Keratinocyte (primary cell): ENCODE results near the gene NUDT14. TPM values are rescaled to one million over a fixed set of nuclear protein-coding genes. Genes with fewer than 3 reads are reported as not detected.

Source experiments
- DNase-seq: peaks from one replicate; pipeline ENCODE4 v3.0.0-alpha.2; 2011; ENCODE audit warnings: low read depth, missing footprints, low spot score
- FAIRE-seq: peaks from 2 replicates; lab custom pipeline; 2011; peaks lifted over from hg19 to GRCh38; lab: Jason Lieb, UNC
- H2AFZ ChIP-seq: 2 replicates; pipeline ENCODE4 v1.6.0; 2012; ENCODE audit warnings: low read length, control low read depth, inconsistent platforms; ENCODE audit not compliant: control insufficient read depth
- H3K27ac ChIP-seq: 2 replicates; pipeline ENCODE4 v1.5.1; 2011; ENCODE audit warnings: low read length; ENCODE audit not compliant: control insufficient read depth, insufficient read depth
- H3K27me3 ChIP-seq: 3 replicates; pipeline ENCODE4 v1.6.0; 2011; ENCODE audit warnings: low read length; ENCODE audit not compliant: control insufficient read depth, insufficient read depth; ENCODE audit errors: extremely low read depth
- H3K36me3 ChIP-seq, 2 experiments: 2 replicates in 1 of 2; 3 replicates in 1 of 2; pipeline ENCODE4 v1.5.1; 2011; ENCODE audit warnings: low read length in 2 of 2, mild to moderate bottlenecking in 1 of 2; ENCODE audit not compliant: control insufficient read depth in 2 of 2, insufficient read depth in 2 of 2; ENCODE audit errors: extremely low read depth in 1 of 2
- H3K4me1 ChIP-seq: 3 replicates; pipeline ENCODE4 v1.5.1; 2011; ENCODE audit warnings: low read length; ENCODE audit not compliant: control insufficient read depth, insufficient read depth; ENCODE audit errors: extremely low read depth
- H3K4me2 ChIP-seq: 3 replicates; pipeline ENCODE4 v1.6.0; 2011; ENCODE audit warnings: low read depth, low read length; ENCODE audit not compliant: control insufficient read depth, insufficient read depth; ENCODE audit errors: extremely low read depth
- H3K4me3 ChIP-seq, 3 experiments: fragments of 200-600 bp in 1 of 3; sonication (generic) in 1 of 3; 2 replicates in 2 of 3; 3 replicates in 1 of 3; pipeline ENCODE4 v1.5.1; 2011 to 2016; ENCODE audit warnings: low read length in 3 of 3, mild to moderate bottlenecking in 3 of 3, control low read depth in 2 of 3, inconsistent platforms in 1 of 3, low read depth in 1 of 3, mixed read lengths in 1 of 3, mixed run types in 1 of 3, moderate library complexity in 1 of 3; ENCODE audit not compliant: control insufficient read depth in 2 of 3, insufficient read depth in 2 of 3; ENCODE audit errors: extremely low read depth in 1 of 3
- H3K79me2 ChIP-seq: 2 replicates; pipeline ENCODE4 v1.6.0; 2012; ENCODE audit warnings: low read length; ENCODE audit not compliant: control insufficient read depth, insufficient read depth
- H3K9ac ChIP-seq: 3 replicates; pipeline ENCODE4 v1.6.0; 2011; ENCODE audit warnings: low read length; ENCODE audit not compliant: control insufficient read depth, insufficient read depth; ENCODE audit errors: extremely low read depth
- H3K9me1 ChIP-seq: 3 replicates; pipeline ENCODE4 v1.6.0; 2011; ENCODE audit warnings: low read length; ENCODE audit not compliant: control insufficient read depth, insufficient read depth; ENCODE audit errors: extremely low read depth
- H3K9me3 ChIP-seq: 2 replicates; pipeline ENCODE4 v1.5.1; 2012; ENCODE audit warnings: low read depth, low read length; ENCODE audit not compliant: control insufficient read depth
- H4K20me1 ChIP-seq: 3 replicates; pipeline ENCODE4 v1.6.0; 2011; ENCODE audit warnings: low read length; ENCODE audit not compliant: control insufficient read depth, insufficient read depth; ENCODE audit errors: extremely low read depth
- CTCF ChIP-seq, 3 experiments: IDR thresholded peaks in 1 of 3; conservative IDR thresholded peaks in 1 of 3; optimal IDR thresholded peaks in 1 of 3; 2 replicates in 2 of 3; 3 replicates in 1 of 3; pipeline versions ENCODE3 to v1.5.1; 2011; ENCODE audit warnings: low read length in 3 of 3, mild to moderate bottlenecking in 3 of 3, moderate library complexity in 2 of 3, control low read depth in 1 of 3, inconsistent platforms in 1 of 3; ENCODE audit not compliant: insufficient read depth in 2 of 3; ENCODE audit errors: extremely low read depth in 1 of 3
- EZH2 ChIP-seq: IDR thresholded peaks from one replicate; pipeline ENCODE4 v1.6.1; 2012; ENCODE audit warnings: inconsistent platforms, mild to moderate bottlenecking, low read length, moderate library complexity
- dilution Hi-C: fragments of 300-500 bp; cut with MboI; formaldehyde crosslinking; loops from one replicate; pipeline ENCODE4 v1.7.0; 2020; ENCODE audit warnings: low sequenced_read_pairs; ENCODE audit not compliant: extremely low pct_ligation_motif_present
- polyA plus RNA-seq, 5 experiments: library from polyadenylated mRNA; depleted of rRNA in 3 of 5; stranded (reverse) in 3 of 5; stranded (forward) in 1 of 5; unstranded in 1 of 5; fragments of >200 nt; gene quantifications; 1 replicate in 1 of 5; 2 replicates in 3 of 5; 3 replicates in 1 of 5; pipeline versions ENCODE4 v1.2.1 to v1.2.3, GENCODE V29; 2011 to 2012; ENCODE audit warnings: missing spikeins in 2 of 5, low read depth in 1 of 5, low replicate concordance in 1 of 5

The NUDT14 gene
- polyA plus RNA-seq, 1 donor (not counting 4 experiments of a cell fraction or from before 2014, with no cell fraction given) = 15.6 TPM

GRCh38 chr14:105219753-105220152 is 38.6 kb upstream of the NUDT14 start:
- Histone ChIP-seq H3K9ac (no peak overlapping the region), H3K9me1 (no peaks in the 10 kb centered on the region), H3K4me2 (no peak overlapping the region), H3K27ac (no peak overlapping the region), H4K20me1 (no peaks in the 10 kb centered on the region), H3K36me3 (peaks cover 7 to 18% of the 10 kb centered on the region in 2 experiments), H3K4me3 (no peak overlapping the region), H3K79me2 (no peaks in the 10 kb centered on the region), H3K4me1 (no peaks in the 10 kb centered on the region), H3K27me3 (no peaks in the 10 kb centered on the region), H3K9me3 (no peaks in the 10 kb centered on the region), H2AFZ (no peak overlapping the region)
- no peak for FAIRE-seq
- DNase-seq = no peak
- no peak for TF ChIP-seq CTCF (optimal IDR thresholded peaks at IDR 0.05 in 1 of 3, IDR thresholded peaks at IDR 0.05 in 1 of 3, conservative IDR thresholded peaks at IDR 0.05 in 1 of 3; ENCODE audit: extremely low read depth in 1 of 3, insufficient read depth in 2 of 3, low read length in 3 of 3)
- no peak for TF ChIP-seq EZH2
- dilution Hi-C loops = no loop called here

DNA sequence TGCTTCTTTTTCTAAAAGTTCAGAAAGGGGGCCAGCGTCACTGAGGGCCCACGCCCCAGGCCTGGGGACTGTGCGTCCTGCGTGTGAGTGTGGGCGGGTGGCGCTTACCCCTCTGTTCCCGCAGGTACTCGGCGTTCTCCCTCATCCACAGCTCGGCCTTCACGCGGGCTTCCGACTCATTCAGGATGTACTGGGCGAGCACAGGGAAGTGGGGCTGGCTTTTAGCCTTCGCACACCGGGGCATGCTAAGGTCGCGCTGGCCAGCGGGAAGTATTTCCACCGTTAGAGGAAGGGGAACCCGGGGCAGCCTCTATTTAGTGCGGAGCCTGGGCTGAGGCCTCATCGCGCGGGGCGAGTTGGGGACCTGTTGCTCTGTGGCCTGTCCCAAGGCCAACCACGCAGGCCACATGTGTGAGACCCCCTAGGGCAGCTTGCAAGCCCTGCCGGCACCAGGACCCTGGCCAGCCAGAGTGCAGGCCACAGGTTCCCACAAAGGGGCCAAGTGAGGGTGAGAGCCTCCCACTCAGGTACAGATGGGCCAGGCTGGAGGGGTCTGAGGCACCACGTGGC is 38.0 kb upstream of the NUDT14 start:
- no peaks in the 10 kb centered on the region for H3K79me2 ChIP-seq
- peaks cover 7 to 18% of the 10 kb centered on the region in 2 experiments for H3K36me3 ChIP-seq
- H3K4me1 ChIP-seq = no peaks in the 10 kb centered on the region
- dilution Hi-C loops = no loop called here
- no peaks in the 10 kb centered on the region for H3K9me3 ChIP-seq
- no peak overlapping the region for H3K27ac ChIP-seq
- DNase-seq = no peak
- H3K4me2 ChIP-seq = no peak overlapping the region
- H3K9ac ChIP-seq = no peak overlapping the region
- no peaks in the 10 kb centered on the region for H4K20me1 ChIP-seq
- no peak overlapping the region for H2AFZ ChIP-seq
- FAIRE-seq = no peak
- H3K9me1 ChIP-seq = no peaks in the 10 kb centered on the region
- TF ChIP-seq EZH2 (no peak), CTCF (optimal IDR thresholded peaks at IDR 0.05 in 1 of 3, IDR thresholded peaks at IDR 0.05 in 1 of 3, conservative IDR thresholded peaks at IDR 0.05 in 1 of 3; ENCODE audit: extremely low read depth in 1 of 3, insufficient read depth in 2 of 3, low read length in 3 of 3) (no peak)
- no peaks in the 10 kb centered on the region for H3K27me3 ChIP-seq
- no peak overlapping the region for H3K4me3 ChIP-seq
